22Rv1 (cell line): ENCODE measurements around the gene MAP3K6.

Experiments
- H3K27ac ChIP-seq: fragments of 450-650 bp; 2 replicates; pipeline ENCODE4 v1.5.1; 2017
- ZFX ChIP-seq: fragments of 450-650 bp; IDR thresholded peaks from 2 replicates; pipeline ENCODE4 v1.6.1; 2017; ENCODE audit warnings: antibody characterized with exemption, borderline replicate concordance
- TF ChIP-seq, protein P1 (sequence below): fragments of 450-650 bp; IDR thresholded peaks from 2 replicates; pipeline ENCODE4 v1.5.1; 2017; ENCODE audit warnings: mild to moderate bottlenecking

The MAP3K6 gene

DNA sequence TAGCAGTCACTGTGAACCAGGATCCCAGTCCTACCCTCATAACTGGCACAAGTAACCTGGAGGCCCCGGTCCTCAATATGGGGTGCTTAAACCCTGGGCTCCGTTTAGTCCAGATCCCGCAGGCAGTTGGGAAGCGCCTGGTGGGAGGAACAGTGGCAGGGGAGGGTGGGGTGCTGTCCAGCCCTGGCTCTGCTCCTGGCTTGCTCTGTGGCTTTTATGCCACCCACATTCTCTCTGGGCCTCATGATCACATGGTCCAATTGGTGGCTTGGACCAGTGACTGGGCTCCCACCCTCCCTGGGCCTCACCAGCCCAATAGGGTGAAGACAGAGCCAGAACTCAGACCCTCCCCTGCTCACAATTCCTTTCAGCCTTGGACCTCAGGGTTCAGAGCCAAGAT lies 13.5 kb upstream of the MAP3K6 start:
- no peak overlapping the region for H3K27ac ChIP-seq
- no peak for TF ChIP-seq ZFX
- TF ChIP-seq, protein P1, sequence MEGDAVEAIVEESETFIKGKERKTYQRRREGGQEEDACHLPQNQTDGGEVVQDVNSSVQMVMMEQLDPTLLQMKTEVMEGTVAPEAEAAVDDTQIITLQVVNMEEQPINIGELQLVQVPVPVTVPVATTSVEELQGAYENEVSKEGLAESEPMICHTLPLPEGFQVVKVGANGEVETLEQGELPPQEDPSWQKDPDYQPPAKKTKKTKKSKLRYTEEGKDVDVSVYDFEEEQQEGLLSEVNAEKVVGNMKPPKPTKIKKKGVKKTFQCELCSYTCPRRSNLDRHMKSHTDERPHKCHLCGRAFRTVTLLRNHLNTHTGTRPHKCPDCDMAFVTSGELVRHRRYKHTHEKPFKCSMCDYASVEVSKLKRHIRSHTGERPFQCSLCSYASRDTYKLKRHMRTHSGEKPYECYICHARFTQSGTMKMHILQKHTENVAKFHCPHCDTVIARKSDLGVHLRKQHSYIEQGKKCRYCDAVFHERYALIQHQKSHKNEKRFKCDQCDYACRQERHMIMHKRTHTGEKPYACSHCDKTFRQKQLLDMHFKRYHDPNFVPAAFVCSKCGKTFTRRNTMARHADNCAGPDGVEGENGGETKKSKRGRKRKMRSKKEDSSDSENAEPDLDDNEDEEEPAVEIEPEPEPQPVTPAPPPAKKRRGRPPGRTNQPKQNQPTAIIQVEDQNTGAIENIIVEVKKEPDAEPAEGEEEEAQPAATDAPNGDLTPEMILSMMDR: no peak

- H3K27ac ChIP-seq: no peak overlapping the region
- no peak for TF ChIP-seq ZFX
- TF ChIP-seq, protein P1: no peak
These were observed 12.9 kb upstream of the MAP3K6 start for GRCh38 chr1:27379564-27380122.

DNA sequence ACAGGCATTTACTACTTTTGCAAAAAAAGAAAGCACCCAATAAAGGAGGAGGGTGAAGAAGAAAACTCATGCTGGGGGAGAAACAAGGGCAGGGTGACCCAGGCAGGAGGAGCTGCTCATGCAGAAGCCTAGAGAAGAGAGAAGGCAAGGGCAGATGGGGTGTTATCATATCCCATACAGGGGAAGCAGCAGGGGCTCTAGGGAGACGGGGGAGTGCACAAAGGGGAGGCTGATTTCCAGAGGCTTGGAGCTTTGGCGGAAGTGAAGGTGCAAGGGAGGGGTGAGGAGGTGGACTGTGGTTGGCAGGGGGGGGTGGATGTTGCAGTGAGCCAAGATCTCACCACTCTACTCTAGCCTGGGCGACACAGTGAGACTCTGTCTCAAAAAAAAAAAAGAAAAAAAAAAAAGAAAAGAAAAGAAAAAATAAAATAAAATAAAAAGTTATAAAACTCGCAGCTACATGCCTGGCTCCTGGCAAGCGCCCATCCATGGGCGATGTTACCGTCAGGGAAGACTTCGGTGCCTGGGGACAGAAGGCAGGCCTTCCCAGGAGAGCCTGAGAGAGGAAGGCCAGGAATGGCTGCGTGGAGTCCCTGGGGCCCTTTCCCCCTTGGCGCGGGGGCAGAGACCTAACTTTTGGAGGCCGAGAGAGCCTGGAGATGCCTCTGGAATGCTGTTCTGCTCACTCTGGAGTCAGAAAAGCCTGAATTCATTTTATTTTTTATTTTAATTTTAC lies 11.2 kb upstream of the MAP3K6 start:
- TF ChIP-seq, protein P1: no peak
- TF ChIP-seq ZFX: no peak

GRCh38 chr1:27374362-27375086 lies 7.8 kb upstream of the MAP3K6 start, which contains the start of gene FCN3:
Gene FCN3 (minus strand): TSS chr1:27374824. CDS start chr1:27374818, 6 bp downstream.
- no peak within 1 kb of the TSS for H3K27ac ChIP-seq
- TF ChIP-seq ZFX: no peak
- TF ChIP-seq, protein P1: no peak

More for the DNA sequence above, 11.2 kb upstream of the MAP3K6 start:
- no peak overlapping the region for H3K27ac ChIP-seq

DNA sequence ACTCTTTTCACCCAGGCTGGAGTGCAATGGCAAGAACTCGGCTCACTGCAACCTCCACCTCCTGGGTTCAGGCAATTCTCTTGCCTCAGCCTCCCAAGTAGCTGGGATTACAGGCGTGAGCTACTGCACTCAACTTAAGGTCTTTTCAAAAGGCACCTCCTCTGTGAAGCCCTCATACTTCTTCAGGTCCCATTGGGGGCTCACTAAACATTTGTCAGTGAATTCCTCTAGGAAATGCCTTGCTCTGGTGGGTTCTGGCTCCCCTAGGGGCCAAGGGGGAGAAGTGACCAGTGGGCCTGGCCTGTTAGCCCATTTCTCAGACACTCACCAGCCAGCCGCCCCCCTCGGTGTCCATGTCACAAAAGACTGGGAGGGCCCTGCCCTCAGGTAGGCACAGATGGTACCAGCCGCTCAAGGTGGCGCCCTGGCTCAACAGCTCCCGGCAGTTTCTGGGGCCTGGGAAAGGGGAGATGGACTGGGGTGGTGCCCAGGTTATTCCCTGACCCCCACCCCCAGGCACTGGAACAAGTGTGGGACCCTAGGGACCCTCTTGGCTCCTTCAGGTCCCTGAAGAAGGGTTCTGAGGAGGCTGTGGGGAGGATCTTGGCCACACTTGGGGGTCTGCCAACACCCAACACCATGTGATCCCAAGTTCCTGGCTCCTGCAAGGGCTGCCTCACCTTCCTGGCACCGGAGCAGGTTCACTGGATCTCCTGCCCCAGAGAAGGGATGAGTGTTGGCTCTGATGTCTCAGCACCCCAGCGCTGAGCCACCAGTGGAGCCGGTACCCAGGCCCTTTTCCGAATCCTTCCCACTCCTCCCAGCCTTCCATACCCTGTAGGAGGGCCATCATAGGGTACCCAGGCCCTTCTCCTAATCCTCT lies 6.3 kb upstream of the MAP3K6 start:
- no peak for TF ChIP-seq ZFX
- TF ChIP-seq, protein P1: peak; percentile 31; the same call in 1 of the 2 replicates
- H3K27ac ChIP-seq: no peak overlapping the region

- H3K27ac ChIP-seq: no peak overlapping the region
- no peak for TF ChIP-seq ZFX
- TF ChIP-seq, protein P1: no peak
These were observed 5.5 kb upstream of the MAP3K6 start for GRCh38 chr1:27372022-27372807.
